GM18498 (cell line): ENCODE data around the gene RFX3.

ENCODE experiments used
- ATAC-seq: cut with Tn5 transposase; IDR thresholded peaks from one replicate; pipeline ENCODE4 v1.9.1; 2021; ENCODE audit warnings: mild to moderate bottlenecking, moderate library complexity; ENCODE audit not compliant: unreplicated experiment

RFX3 gene

DNA sequence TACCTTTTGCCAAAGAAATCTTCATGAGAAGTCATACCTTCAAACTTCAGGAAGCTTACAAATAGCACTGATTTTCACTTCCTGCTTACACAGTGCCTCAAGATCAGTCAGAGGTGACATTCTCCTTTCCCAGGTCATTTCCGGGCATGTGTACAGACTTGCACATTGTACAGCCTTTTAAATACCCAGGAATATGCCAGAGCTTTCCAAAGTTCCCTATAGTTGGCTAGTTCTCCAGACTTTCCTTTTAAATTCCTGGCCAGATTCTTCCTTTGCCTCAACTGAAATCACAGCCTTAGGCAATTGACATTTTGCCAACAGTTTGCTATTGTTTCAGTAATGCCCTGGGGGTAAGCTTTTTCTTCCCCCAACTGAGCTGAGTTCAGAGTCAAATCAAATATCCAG lies 47.2 kb downstream of the RFX3 start:
- peak; percentile 37 for ATAC-seq

DNA sequence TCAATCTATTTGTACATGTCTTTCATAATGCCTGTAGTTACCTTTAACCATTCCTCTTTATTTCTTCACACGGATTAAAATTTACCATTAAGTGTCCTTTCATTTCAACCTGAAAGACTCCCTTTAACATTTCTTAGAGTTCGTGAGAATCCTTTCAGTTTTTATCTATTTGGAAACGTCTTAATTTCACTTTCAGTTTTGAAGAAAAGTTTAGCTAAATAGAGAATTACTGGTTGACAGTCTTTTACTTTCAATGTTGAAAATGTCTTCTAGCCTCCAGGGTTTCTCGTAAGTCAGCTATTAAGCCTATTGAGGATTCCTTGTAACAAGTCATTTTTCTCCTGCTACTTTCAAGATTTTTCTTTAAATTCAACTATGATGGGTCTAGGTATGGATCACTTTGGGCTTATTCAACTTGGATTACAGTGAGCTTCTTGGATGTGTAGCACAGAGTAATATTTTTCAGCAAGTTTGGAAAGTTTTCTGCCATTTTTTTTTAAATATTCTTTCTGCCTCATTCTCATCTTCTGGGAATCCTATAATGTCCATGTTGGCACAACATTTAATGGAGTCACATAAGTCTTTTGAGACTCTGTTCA lies 48.5 kb downstream of the RFX3 start:
- ATAC-seq = no peak

DNA sequence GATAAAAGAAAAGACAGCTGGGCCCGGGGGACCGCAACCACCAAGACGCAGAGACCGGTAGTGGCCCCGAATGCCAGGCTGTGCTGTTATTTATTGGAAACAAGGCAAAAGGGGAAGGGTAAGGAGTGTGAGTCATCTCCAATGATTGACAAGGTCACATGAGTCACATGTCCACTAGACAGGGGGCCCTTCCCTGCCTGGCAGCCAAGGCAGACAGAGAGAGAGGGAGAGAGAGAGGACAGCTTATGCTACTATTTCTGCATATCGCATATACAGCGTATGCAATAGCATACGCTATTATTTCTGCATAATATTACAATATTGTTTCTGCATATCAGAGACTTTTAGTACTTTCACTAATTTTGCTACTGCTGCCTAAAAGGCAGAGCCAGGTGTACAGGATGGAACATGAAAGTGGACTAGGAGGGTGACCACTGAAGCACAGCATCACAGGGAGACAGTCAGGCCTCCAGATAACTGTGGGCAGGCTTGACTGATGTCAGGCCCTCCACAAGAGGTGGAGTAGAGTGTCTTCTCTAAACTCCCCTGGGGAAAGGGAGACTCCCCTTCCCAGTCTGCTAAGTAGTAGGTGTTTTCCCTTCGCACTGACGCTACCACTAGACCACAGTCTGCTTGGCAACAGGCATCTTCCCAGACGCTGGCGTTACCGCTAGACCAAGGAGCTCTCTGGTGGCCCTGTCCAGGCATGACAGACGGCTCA lies 50.3 kb downstream of the RFX3 start:
- ATAC-seq = no peak

DNA sequence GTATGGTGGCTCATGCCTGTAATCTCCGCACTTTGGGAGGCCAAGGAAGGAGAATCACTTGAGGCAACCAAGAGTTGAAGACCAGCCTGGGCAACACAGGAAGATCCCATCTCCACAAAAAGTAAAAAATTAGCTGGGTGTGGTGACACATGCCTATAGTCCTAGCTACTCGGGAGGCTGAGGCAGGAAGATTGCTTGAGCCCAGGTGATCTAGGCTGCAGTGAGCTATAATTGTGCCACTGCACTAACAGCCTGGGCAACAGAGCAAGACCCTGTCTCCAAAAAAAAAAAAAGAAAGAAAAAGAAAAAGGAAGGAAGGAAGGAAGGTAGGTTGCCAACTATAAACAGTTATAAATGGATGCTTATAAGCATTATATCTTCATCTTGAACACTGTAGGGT lies 51.0 kb downstream of the RFX3 start:
- ATAC-seq = no peak

DNA sequence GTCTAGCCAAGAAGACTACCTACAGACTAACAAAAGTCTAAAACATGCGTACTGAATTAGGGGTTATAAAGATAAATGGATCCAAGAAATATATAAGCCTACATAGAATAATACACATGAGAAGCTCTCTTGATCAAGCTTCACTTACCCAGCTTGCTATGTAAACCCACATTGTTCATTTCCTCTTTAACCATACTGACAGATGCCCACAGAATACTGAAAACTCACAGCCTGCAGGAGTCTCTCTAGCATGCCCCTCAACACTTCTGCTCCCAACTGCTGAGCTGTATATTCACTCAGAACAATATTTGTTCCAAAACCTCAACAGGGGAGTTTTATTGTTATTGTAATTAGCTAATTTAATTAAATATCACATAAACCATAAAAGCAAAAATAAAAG lies 52.4 kb downstream of the RFX3 start:
- ATAC-seq = peak; percentile 51

DNA sequence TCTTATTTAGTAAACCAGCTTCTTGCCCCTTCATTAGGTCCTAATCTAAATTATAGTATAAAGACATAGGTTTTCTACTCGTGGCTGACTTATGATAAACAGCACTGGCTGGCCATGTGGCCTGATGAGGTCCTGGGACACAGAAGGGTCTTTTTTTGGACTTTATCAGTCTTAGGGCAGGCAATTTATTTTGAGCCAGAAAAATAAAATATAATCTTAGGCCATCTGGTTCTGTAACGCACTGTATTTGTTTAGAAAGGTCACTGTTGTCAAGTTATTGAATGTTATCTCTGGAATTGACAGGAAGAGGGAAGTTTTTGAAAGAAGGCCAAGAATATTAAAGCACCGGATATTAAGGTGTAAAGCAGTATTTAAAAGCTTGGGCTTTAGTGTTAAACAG lies 53.9 kb downstream of the RFX3 start:
- no peak for ATAC-seq

DNA sequence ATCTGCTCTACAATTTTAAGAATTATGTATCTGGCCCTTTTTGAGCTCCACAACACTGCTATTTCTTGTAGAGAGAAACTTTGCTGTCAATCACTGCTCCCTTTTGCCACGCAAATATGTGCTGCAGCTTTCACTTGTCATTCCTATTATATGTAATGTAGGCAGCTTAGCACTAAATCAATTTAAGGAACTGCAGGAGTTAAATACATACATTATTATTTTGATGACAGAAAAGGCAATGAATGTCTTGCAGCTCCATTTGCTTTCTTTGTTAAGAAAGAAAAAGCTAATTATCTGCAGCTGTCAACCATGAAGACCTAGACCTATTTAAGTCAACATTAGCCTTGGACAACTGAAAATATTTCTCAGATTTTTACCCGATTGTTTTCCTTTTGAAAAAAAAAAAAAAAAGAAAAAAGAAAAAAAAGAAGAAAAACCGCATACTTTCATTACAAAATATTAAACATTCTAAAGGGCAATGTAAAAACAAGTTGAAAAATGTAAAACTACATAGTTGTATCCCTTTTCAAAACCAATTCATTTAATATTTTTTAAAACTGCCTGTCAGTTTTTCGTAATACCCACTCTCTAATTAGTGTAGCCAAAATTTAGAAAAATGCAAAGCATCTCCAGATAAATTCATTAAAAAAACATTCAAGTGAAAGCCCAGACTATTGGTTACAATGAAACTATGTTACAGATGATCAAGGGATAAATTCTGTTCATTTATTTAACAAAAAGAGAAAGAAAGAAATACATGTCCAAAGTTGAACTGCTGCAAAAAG lies 57.2 kb downstream of the RFX3 start:
- no peak for ATAC-seq

DNA sequence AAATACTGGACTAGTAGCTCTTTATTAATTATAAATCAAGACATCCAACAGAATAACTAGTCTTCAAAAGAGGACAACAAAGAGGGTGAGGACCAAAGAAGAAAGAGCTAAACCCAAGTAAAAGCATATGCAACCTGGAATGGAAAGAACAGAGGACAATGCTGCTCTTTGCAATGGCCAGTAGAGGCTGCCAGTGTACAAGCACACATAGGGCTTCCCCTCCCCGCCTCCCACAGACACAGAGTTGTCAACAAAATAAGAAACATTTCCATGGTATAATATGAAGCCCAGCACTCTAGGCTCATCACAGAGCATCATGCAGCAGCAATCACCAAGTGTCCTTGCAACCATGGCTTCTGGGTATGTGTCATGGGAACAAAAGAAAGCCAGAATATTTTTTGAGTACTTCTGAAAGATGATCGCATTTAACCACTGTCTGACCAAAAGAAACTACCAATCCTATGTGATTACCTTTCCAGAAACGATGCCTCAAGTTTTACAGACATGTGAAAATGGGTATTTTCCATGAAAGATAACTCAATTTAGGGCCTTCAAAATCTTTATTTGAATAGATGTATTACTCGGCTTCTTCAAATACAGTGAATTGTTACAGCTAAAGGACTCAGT lies 58.1 kb downstream of the RFX3 start:
- ATAC-seq = peak; percentile 99

DNA sequence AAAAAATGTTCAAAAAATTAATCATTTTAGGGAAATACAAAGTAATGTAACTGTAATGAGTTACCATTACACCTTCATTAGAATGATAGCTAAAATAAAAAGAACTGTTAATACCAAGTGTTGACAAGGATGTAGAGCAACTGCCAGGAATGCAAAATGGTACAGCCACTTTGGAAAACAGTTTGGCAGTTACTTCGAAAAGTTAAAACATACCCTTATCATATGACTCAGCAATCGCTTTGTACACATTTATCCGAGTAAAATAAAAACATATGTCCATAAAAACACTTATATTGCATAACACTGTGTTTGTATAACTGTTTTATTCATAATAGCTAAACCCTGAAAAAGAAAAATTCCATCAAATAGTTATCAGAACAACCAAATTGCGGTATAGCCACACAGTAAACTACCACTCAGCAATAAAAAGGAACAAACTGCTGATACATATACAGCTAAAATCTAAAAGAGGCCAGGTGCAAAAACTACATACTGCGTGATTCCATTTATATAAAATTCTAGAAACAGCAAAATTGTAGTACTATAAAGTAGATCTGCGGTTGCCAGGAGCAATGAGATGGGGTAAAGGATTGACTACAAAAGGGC lies 61.7 kb downstream of the RFX3 start:
- ATAC-seq = no peak

DNA sequence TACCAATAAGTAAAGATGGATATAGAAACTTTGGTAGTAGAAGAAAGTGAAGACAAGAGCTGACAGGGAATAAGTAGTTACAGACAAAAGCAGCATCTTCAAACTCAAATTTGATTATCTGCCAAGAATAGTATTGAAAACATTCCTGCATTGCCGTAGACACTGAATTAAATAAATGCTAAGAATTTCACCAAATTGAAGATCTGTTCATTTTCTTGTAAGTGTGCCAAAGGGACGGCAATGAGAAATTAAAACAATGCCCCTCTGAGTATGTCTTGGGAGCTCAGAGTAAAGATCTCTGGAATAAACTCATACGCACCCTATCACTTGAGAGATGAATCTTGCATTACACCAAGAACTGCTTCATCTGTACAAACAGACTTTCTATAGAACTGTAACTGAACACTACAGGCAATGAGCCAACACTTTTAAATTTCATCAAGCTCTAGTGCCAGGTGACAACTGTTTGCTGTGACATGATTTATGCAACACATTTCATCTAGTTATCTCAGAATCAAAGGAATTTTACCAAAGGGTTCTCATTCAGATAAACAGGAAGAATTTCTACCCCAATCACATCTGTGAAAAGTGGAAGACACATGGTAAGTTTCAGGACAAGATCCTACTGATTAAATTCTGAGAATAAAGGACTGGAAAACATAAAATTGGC lies 66.9 kb downstream of the RFX3 start:
- no peak for ATAC-seq

DNA sequence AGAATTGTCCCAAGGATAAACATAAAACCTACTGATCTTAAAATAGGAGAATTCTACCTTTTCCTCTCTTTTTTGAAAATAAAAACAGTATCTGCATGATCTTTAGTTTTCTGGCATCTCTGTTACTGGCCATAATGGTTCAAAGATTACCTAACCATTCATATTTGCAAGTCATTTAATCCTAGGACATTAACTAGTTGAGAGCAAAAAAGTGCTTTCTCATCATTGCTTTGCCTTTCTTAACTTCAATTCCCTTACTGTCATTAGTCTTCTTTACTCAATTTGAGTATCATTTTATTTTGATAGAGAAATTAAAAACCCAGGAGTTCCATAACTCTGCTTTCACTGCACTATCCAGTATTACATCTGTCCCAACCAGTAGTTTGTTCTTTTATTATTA lies 68.6 kb downstream of the RFX3 start:
- ATAC-seq = no peak

DNA sequence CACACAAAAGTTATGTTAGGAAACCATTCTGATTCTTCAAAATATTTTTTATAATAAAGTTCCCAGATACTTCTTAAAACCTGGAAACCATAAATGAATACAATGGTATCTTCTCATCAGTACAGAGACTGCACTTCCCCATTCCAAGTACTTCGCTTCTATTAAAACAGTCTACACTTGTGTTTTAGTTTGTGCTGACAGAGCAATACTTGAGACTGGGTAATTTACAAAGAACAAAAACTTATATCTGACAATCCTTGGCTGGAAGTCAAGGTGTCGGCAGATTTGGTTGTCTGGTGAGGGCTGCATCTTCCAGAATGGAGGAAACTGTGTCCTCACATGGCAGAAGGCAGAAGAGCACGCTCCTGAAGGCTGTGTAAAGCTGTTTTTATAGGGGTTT lies 70.1 kb downstream of the RFX3 start:
- ATAC-seq = no peak

DNA sequence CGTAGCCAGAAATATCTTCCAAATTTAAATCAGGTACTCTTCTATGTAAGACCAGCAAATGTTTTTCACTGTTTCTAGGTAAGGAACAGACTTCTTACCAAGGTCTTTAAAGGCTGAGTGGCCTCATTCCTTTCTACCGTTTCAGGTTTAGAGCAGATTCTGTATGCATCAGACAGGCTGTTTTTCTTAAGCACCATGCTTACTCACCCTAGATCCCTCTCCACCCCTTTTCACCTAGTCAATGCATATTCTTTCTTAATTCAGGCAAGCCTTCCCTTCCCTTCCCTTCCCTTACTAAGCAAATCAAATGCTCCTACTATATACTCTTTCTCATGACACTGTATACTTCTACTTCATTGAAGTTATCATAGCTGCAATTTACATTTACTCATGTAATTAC lies 70.7 kb downstream of the RFX3 start:
- ATAC-seq = no peak

DNA sequence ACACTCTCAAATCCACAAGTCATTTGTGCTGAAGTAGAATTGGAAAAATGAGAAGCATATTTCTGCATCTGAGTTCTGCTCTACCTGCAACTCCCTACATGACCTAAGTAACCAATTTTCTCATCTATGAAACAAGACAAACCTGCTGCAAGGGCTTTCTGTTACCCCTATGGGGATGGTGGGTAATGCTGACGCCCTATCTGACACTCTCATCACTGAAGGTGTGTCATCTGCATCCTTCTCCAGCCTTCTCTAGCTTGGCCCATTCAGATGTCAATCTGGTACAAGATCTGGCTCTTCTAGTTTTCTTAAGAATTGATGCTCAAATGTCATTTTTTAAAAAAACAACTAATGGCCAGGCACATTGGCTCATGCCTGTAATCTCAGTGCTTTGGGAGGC lies 73.8 kb downstream of the RFX3 start:
- ATAC-seq = no peak

DNA sequence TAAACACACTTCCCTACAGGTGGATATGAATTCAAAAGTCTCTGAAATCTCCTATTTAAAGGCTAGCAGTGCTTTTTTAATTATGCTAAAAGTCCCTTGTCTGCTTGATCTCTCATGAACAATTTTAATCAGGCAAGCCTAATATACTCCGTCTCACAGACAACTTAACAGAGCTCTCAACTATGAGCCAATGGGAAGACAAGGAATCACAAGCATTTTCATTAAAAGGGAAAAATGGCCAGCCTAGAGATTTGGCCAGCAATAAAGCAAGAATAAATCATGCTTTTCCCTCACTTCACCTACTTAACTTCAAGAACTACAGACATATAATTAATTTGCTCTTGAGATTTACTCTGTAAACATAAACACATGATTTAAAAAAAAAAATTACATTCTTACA lies 78.0 kb downstream of the RFX3 start:
- ATAC-seq = no peak

DNA sequence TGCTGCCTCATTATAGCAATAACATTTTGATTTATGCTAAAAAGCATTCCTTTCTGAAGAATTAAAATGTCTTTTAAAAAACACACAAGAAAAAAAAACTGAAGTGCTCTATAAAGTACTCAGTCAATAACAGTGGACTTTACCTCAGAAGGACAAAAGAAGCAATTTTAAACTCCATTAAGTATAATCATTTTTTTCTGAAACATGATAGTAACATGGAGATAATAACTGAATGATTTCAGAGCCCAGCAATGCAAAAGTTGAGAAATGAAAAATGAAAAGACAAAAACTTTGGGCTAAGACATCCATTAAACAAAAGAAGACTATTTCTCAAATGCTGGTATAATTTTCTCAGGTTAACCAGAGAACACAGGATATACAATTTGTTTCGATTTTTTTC lies 78.7 kb downstream of the RFX3 start:
- ATAC-seq = no peak

DNA sequence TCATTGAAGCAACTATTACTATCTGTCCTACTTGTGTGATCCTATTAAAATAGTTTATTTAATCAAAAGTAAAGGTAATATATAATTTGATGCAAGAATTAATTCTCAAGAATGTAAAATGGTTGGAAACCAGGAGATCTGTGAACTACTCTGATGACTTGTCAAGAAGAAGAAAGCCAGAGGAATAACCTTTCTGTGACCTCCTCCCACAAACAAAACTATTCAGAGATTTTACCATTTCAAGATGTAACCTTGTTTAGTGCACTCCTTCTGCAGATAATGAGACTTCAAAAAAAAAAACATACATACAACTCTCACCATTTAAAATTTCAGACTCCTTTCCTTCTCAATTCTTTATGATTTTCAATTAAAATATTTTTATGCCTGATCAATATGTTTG lies 79.5 kb downstream of the RFX3 start:
- no peak for ATAC-seq

DNA sequence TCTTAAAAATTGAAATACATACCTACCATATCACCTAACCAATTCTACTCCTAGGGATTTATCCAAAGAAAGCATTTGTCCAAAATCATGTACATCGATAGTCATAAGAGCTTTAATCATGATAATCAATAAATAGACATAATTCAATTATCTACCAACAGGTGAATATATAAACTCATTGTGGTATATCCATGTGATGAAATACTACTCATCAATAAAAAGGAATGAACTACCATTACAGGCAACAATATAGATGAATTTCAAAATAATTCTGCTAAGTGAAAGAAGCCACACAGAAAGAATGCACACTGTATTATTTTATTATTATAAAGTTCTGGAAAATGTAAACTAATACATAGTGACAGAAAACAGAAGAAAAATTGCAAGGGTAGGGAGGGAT lies 81.8 kb downstream of the RFX3 start:
- no peak for ATAC-seq

DNA sequence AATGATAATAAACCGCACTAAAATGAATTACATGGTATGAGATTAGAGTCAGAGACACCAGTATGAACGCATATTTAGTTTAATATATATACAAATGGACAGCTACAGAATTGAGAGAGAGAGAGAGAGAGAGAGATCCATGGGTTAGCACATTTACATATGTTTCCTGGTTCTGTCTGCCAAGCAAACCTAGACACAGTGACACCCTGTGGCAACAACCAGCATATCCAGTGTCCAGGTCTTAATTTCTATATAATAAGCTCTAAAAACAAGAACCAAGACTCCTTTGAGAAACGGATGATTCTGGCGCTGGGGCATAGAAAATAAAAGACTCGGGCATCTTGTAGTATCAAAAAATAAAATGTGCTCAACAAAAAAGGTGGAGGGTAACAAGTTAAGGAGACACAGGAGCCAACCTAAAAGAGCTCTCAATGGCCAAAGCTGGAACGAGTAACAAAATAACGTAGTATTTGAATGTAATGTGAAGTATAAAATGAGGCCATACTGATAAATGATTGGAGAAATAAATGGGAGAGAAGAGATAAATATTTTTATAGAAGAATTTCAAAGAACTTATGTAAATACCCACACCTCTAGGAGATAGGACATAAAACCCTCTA lies 84.5 kb downstream of the RFX3 start:
- peak; percentile 98 for ATAC-seq

DNA sequence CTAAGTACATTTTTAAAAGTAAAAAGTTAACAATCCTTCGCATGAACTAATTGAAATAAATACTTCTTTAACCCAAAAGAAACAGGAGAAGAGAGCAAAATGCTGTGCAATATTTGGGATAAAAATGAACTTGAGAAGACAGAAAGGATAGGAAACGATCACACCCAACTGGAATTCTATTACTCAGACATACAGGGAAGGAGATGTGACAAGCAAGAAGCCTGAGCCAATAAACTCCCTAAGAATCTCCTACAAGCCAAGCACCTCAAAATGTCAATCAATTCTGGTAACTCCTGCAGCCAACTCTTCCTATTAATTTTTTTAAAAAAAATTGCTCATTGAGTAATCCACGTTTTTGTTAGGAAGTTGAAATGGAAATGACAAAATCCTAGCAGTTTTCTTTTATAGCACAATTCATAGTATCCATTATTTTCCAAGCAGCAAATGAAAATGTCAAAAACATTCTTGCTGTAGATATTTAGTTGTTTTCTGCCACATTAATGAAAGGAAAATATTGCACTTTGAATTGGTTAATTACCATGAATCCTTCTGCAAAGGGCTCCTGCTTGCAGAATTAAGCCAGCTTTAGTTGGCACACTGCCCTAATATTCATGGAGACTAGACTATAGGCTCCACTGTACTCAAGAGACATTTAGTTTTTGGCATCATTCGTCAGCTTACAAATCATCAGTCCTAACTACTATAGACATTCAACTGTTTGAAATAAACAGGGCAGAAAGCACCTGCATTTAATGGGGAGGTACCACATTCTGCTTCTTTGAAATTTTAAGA lies 89.0 kb downstream of the RFX3 start:
- ATAC-seq = no peak
